Activated CD4-positive, alpha-beta T cell treated with anti-CD3 and anti-CD28 coated beads, Interleukin-2, amount 10 ng/mL, durations not matched to agents 7 days and 5 days (primary cell): Measurements from ENCODE around the gene ZNF236. TPM values are rescaled to one million over a fixed set of nuclear protein-coding genes. Genes with fewer than 3 reads are reported as not detected.

ENCODE experiments used
- CTCF ChIA-PET: fragments of 350-600 bp; sonication (Branson Sonifier 250); formaldehyde crosslinking; loops from one replicate; lab custom pipeline; 2021; ENCODE audit warnings: antibody characterized with exemption; lab: Charles Lee
- POLR2A ChIA-PET: fragments of 350-600 bp; sonication (Branson Sonifier 250); formaldehyde crosslinking; loops from one replicate; lab custom pipeline; 2021; ENCODE audit warnings: antibody characterized with exemption; lab: Charles Lee
- DNase-seq: peaks from one replicate; pipeline ENCODE4 v3.0.0-alpha.2; 2020
- H3K27ac Mint-ChIP-seq: one replicate; pipeline ENCODE4 v1.8.0; 2021; ENCODE audit warnings: mild to moderate bottlenecking, moderate library complexity, mixed read lengths
- H3K27me3 Mint-ChIP-seq: one replicate; pipeline ENCODE4 v1.8.0; 2021; ENCODE audit warnings: mixed read lengths
- H3K36me3 Mint-ChIP-seq: one replicate; pipeline ENCODE4 v1.8.0; 2021; ENCODE audit warnings: low read depth, mixed read lengths
- H3K4me1 Mint-ChIP-seq: one replicate; pipeline ENCODE4 v1.8.0; 2021; ENCODE audit warnings: mixed read lengths
- H3K4me3 Mint-ChIP-seq: one replicate; pipeline ENCODE4 v1.8.0; 2021; ENCODE audit warnings: mild to moderate bottlenecking, moderate library complexity, mixed read lengths
- H3K9me3 Mint-ChIP-seq: one replicate; pipeline ENCODE4 v1.8.0; 2021; ENCODE audit warnings: mixed read lengths
- total RNA-seq, 2 experiments: library from RNA; stranded (reverse); gene quantifications; one replicate each; pipeline ENCODE4 v1.2.3, GENCODE V29; 2021

Gene ZNF236
- total RNA-seq, 2 experiments from 2014 or later: 23.9 to 27.7 TPM

GRCh38 chr18:77006305-77007175, 184.2 kb downstream of the ZNF236 start:
- peaks cover 51% of the 10 kb centered on the region for H3K4me1 Mint-ChIP-seq
- CTCF ChIA-PET: interaction anchor here (1.1 to 1.3 kb wide), 2 partner anchors 13 to 47 kb away, joined by 3 read pairs; no protein-coding TSS in a partner anchor

DNA sequence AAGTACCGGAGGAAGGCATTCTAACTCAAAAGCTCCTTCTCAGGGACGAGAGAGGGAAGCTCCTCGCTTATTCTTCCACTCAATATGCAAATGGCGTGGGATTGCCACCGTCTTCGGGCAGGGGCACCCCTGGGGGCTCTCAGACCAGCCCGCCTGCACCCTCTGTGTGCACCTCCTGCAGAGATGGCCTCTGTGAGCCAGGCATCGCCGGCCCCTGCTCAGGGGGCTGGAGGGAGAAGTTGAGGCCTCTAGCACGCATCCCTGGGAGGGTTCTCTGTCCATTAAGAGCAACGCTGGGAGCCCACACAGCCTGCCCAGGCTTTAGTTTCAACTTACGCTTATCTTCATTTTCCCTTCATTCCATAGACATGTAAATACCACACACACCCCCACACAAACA, 184.9 kb downstream of the ZNF236 start:
- no peak for DNase-seq
- ChIA-PET POLR2A (no interaction called here), CTCF (interaction anchor here (1.1 kb wide), 1 partner anchor 14 kb away, joined by 3 read pairs; no protein-coding TSS in a partner anchor)
- peaks cover 39% of the 10 kb centered on the region for H3K36me3 Mint-ChIP-seq
- H3K27me3 Mint-ChIP-seq: no peaks in the 10 kb centered on the region
- no peak overlapping the region for H3K4me3 Mint-ChIP-seq
- peaks cover 49% of the 10 kb centered on the region for H3K4me1 Mint-ChIP-seq
- no peaks in the 10 kb centered on the region for H3K9me3 Mint-ChIP-seq
- peak overlapping the region; percentile 14 for H3K27ac Mint-ChIP-seq

More at GRCh38 chr18:77006305-77007175, 184.2 kb downstream of the ZNF236 start:
- POLR2A ChIA-PET: interaction anchor here (0.6 kb wide), 1 partner anchor 24 kb away, joined by 3 read pairs; no protein-coding TSS in a partner anchor
- Mint-ChIP-seq H3K4me3 (no peak overlapping the region), H3K9me3 (no peaks in the 10 kb centered on the region), H3K27ac (peak overlapping the region; percentile 54), H3K27me3 (no peaks in the 10 kb centered on the region), H3K36me3 (peaks cover 32% of the 10 kb centered on the region)
- DNase-seq: no peak

GRCh38 chr18:77008006-77008405, 185.6 kb downstream of the ZNF236 start:
- Mint-ChIP-seq H3K4me1 (peaks cover 44% of the 10 kb centered on the region), H3K27me3 (no peaks in the 10 kb centered on the region), H3K4me3 (no peak overlapping the region), H3K27ac (no peak overlapping the region), H3K9me3 (no peaks in the 10 kb centered on the region), H3K36me3 (peaks cover 43% of the 10 kb centered on the region)
- ChIA-PET POLR2A (no interaction called here), CTCF (no interaction called here)
- no peak for DNase-seq

DNA sequence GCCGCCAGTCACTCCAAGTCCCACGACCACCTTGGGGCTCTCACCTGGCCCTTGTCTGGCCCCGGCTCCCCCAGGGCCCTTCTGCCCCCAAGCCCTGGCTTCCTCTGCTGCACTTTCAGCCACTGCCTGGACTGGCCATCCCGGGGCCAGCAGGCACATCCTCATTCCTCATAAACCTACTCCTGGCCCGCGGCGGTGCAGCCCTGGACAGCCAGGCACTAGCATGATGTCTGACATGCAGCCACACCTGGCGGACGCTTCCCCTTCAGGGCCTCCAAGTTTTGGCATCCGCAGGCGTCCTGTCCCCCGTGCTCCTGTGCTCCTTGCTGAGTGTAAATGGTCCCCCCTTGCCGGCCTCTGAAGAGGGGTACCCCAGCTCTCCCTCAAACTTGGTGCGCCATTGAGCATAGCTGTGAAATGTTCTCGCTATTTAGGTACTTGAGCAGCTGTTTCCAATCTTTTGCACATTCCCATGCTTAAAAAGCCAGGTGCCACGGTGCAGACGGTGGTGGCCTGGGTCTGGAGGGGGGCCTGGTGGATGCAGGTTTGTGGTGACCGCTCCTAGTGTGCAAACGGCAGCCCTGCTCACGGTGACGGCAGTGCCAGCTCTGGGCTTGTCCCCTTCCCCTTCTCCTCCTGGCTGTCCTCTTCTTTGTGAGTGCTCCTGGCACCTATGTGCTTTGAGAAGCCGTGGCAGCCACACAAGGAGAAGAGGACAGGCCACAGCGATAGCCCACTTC, 186.4 kb downstream of the ZNF236 start:
- no peaks in the 10 kb centered on the region for H3K27me3 Mint-ChIP-seq
- no peak overlapping the region for H3K4me3 Mint-ChIP-seq
- CTCF ChIA-PET: interaction anchor here (1.2 to 2.1 kb wide), 2 partner anchors 8 to 12 kb away, joined by 4 to 5 read pairs; no protein-coding TSS in a partner anchor
- no peaks in the 10 kb centered on the region for H3K9me3 Mint-ChIP-seq
- H3K4me1 Mint-ChIP-seq: peaks cover 38% of the 10 kb centered on the region
- no peak for DNase-seq
- H3K36me3 Mint-ChIP-seq: peaks cover 49% of the 10 kb centered on the region
- H3K27ac Mint-ChIP-seq: peak overlapping the region; percentile 13
- POLR2A ChIA-PET: no interaction called here

DNA sequence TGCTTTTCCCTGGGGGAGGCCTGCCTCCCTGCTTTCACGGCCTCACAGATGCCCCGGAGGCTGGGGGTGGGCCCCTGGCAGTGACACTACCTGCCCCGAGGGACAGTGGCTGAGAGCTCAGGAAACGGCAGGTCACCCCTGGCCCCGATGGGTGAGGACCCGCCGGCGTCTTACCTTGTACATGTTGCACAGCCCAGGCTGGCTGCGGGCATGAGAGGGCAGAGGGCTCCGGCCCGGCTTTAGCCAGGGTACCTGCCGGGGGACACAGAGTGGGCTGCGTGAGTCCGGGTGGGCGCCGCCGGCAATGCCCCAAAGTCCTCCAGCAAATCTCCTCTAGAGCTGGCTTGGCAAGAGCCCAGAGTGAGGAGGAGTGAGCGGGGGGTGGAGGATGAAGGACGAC, 187.3 kb downstream of the ZNF236 start:
- H3K4me1 Mint-ChIP-seq: peaks cover 30% of the 10 kb centered on the region
- H3K9me3 Mint-ChIP-seq: no peaks in the 10 kb centered on the region
- H3K27me3 Mint-ChIP-seq: no peaks in the 10 kb centered on the region
- DNase-seq: no peak
- POLR2A ChIA-PET: no interaction called here
- peak overlapping the region; percentile 57 for H3K27ac Mint-ChIP-seq
- H3K4me3 Mint-ChIP-seq: no peak overlapping the region
- peaks cover 49% of the 10 kb centered on the region for H3K36me3 Mint-ChIP-seq
- CTCF ChIA-PET: interaction anchor here (0.7 to 2.1 kb wide), 3 partner anchors 9 to 47 kb away, joined by 3 to 5 read pairs (median 4); no protein-coding TSS in a partner anchor

GRCh38 chr18:77012120-77012519, 189.8 kb downstream of the ZNF236 start:
- H3K36me3 Mint-ChIP-seq: peaks cover 54% of the 10 kb centered on the region
- CTCF ChIA-PET: interaction anchor here (1.4 to 4.6 kb wide), 2 partner anchors 8 to 12 kb away, joined by 5 to 23 read pairs; no protein-coding TSS in a partner anchor
- H3K4me3 Mint-ChIP-seq: no peak overlapping the region
- H3K27me3 Mint-ChIP-seq: no peaks in the 10 kb centered on the region
- DNase-seq: no peak
- H3K4me1 Mint-ChIP-seq: peaks cover 18% of the 10 kb centered on the region
- no peak overlapping the region for H3K27ac Mint-ChIP-seq
- no peaks in the 10 kb centered on the region for H3K9me3 Mint-ChIP-seq
- POLR2A ChIA-PET: no interaction called here

GRCh38 chr18:77012806-77013541, 190.6 kb downstream of the ZNF236 start:
- no peak for DNase-seq
- POLR2A ChIA-PET: interaction anchor here (0.6 kb wide), 1 partner anchor 199 kb away, joined by 3 read pairs; no protein-coding TSS in a partner anchor
- CTCF ChIA-PET: interaction anchor here (1.4 to 4.6 kb wide), 2 partner anchors 9 to 13 kb away, joined by 5 to 23 read pairs; no protein-coding TSS in a partner anchor
- Mint-ChIP-seq H3K4me1 (peaks cover 14% of the 10 kb centered on the region), H3K27ac (no peak overlapping the region), H3K9me3 (no peaks in the 10 kb centered on the region), H3K27me3 (no peaks in the 10 kb centered on the region), H3K36me3 (peaks cover 57% of the 10 kb centered on the region), H3K4me3 (no peak overlapping the region)

GRCh38 chr18:77013811-77014521, 191.6 kb downstream of the ZNF236 start:
- H3K27ac Mint-ChIP-seq: no peak overlapping the region
- no peak overlapping the region for H3K4me3 Mint-ChIP-seq
- ChIA-PET CTCF (interaction anchor here (4.6 kb wide), 1 partner anchor 14 kb away, joined by 23 read pairs; no protein-coding TSS in a partner anchor), POLR2A (no interaction called here)
- H3K27me3 Mint-ChIP-seq: no peaks in the 10 kb centered on the region
- DNase-seq: no peak
- no peaks in the 10 kb centered on the region for H3K9me3 Mint-ChIP-seq
- H3K36me3 Mint-ChIP-seq: peaks cover 62% of the 10 kb centered on the region
- peaks cover 14% of the 10 kb centered on the region for H3K4me1 Mint-ChIP-seq

DNA sequence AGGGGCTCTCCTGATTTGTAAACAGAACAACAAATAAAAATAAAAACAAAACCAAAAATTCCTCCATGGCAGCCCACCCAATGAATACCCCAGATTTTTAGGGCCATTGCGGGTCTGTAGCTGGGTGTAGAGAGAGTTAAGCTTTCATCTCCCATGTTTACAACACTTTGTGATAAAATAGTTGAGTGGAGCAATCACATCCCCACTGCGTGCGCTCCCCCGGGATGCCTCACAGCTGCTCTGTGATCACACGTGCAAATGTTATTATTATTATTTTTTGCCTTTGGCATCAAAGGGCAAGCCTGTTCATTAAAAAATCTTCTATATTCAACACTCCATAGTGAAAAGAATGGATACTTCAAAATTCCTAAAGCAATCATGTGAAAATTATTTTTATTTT, 192.2 kb downstream of the ZNF236 start:
- POLR2A ChIA-PET: no interaction called here
- peaks cover 65% of the 10 kb centered on the region for H3K36me3 Mint-ChIP-seq
- no peak for DNase-seq

DNA sequence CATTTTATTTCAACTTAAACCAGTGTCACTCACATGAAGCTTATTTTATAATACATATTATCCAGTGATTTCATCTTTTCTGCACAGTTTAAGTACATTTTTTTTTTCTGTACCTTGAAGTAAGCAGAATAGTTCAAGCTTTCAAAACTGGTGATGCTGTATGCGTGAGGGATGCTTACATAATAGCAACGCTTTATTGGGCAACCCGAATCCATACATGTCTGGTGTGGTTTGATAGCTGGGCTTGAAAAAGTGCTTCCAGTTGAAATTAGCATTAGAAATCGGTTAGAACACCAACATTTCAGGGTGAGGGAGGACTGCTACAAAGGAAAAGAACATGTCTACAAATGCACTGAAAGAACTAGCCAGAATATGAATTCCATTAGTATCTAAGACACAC, 192.8 kb downstream of the ZNF236 start:
- Mint-ChIP-seq H3K36me3 (peaks cover 68% of the 10 kb centered on the region), H3K4me1 (peaks cover 16% of the 10 kb centered on the region), H3K27ac (peak overlapping the region; percentile 61), H3K9me3 (no peaks in the 10 kb centered on the region), H3K27me3 (no peaks in the 10 kb centered on the region), H3K4me3 (no peak overlapping the region)
- ChIA-PET CTCF (interaction anchor here (0.6 kb wide), 1 partner anchor 35 kb away, joined by 3 read pairs; no protein-coding TSS in a partner anchor), POLR2A (no interaction called here)
- no peak for DNase-seq

More for the DNA sequence above, 192.2 kb downstream of the ZNF236 start:
- Mint-ChIP-seq H3K9me3 (no peaks in the 10 kb centered on the region), H3K4me1 (peaks cover 16% of the 10 kb centered on the region), H3K27me3 (no peaks in the 10 kb centered on the region), H3K27ac (no peak overlapping the region), H3K4me3 (no peak overlapping the region)
- CTCF ChIA-PET: interaction anchor here (4.6 kb wide), 1 partner anchor 14 kb away, joined by 23 read pairs; no protein-coding TSS in a partner anchor

DNA sequence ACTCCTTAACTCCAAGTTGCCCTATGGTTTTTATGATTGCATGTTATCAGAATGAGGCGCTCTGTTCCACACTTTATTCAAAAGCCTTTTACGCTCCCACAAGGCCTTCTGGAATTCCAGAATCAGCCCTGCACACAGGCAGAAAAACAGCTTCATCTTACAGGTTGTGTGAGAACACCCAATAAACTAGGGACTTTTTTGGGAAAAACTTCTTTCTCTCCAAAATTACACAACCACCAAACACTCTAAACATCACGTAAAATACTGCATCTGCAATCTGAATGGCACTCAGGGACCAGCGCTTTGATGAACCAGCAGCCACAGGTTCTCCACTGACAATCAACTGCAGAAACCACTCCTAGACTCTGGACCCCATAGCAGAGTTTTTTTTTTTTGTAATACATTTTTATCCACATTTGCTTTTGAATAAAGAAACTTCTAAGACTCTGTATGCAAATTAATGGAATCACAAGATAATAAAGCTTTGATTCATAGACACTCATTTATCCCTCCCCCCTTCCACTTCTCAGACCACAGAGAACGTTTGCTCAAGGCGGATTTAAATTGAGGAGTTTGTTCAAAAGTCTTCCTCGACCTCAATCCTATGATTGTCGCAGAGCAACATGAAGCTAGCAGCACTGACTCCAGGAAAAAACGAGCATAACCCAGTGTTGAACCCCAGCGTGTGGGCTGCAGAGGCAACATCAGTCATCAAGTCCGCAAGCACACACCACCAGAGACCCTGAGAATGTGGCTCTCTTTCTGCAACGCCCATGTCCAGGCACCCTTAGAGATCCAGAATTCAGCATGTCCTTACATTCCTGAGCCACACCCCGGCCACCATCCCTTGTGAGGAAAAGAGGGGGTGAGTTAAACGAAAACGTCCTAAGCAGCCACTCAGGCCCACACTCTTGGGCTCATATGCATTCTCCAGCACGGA, 193.7 kb downstream of the ZNF236 start:
- no peak for DNase-seq
- H3K4me1 Mint-ChIP-seq: peaks cover 14% of the 10 kb centered on the region
- no peaks in the 10 kb centered on the region for H3K9me3 Mint-ChIP-seq
- peak overlapping the region; percentile 10 for H3K27ac Mint-ChIP-seq
- H3K4me3 Mint-ChIP-seq: no peak overlapping the region
- no peaks in the 10 kb centered on the region for H3K27me3 Mint-ChIP-seq
- peaks cover 65% of the 10 kb centered on the region for H3K36me3 Mint-ChIP-seq
- CTCF ChIA-PET: no interaction called here
- POLR2A ChIA-PET: no interaction called here
